Epithelial cell of esophagus (primary cell): Measurements from ENCODE around the gene INPP5A.

Experiments
- DNase-seq: peaks from one replicate; pipeline ENCODE4 v3.0.0; 2010; ENCODE audit warnings: low read depth
- H3K4me3 ChIP-seq: 2 replicates; pipeline ENCODE4 v1.5.1; 2011; ENCODE audit warnings: mild to moderate bottlenecking, low read length, control low read depth
- TF ChIP-seq, protein P1 (sequence below): IDR thresholded peaks from 2 replicates; pipeline ENCODE4 v1.5.1; 2011; ENCODE audit warnings: low read depth, mild to moderate bottlenecking, low read length, control low read depth, inconsistent platforms; ENCODE audit not compliant: insufficient read depth; ENCODE audit errors: missing control alignments

The INPP5A gene

GRCh38 chr10:132638130-132638515, 100.5 kb downstream of the INPP5A start:
- TF ChIP-seq, protein P1, sequence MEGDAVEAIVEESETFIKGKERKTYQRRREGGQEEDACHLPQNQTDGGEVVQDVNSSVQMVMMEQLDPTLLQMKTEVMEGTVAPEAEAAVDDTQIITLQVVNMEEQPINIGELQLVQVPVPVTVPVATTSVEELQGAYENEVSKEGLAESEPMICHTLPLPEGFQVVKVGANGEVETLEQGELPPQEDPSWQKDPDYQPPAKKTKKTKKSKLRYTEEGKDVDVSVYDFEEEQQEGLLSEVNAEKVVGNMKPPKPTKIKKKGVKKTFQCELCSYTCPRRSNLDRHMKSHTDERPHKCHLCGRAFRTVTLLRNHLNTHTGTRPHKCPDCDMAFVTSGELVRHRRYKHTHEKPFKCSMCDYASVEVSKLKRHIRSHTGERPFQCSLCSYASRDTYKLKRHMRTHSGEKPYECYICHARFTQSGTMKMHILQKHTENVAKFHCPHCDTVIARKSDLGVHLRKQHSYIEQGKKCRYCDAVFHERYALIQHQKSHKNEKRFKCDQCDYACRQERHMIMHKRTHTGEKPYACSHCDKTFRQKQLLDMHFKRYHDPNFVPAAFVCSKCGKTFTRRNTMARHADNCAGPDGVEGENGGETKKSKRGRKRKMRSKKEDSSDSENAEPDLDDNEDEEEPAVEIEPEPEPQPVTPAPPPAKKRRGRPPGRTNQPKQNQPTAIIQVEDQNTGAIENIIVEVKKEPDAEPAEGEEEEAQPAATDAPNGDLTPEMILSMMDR, result no peak
- DNase-seq, result no peak

GRCh38 chr10:132639470-132639869, 101.9 kb downstream of the INPP5A start:
- no peak overlapping the region for H3K4me3 ChIP-seq
- DNase-seq, result no peak
- TF ChIP-seq, protein P1, result no peak

More at GRCh38 chr10:132638130-132638515, 100.5 kb downstream of the INPP5A start:
- H3K4me3 ChIP-seq, result no peak overlapping the region

DNA sequence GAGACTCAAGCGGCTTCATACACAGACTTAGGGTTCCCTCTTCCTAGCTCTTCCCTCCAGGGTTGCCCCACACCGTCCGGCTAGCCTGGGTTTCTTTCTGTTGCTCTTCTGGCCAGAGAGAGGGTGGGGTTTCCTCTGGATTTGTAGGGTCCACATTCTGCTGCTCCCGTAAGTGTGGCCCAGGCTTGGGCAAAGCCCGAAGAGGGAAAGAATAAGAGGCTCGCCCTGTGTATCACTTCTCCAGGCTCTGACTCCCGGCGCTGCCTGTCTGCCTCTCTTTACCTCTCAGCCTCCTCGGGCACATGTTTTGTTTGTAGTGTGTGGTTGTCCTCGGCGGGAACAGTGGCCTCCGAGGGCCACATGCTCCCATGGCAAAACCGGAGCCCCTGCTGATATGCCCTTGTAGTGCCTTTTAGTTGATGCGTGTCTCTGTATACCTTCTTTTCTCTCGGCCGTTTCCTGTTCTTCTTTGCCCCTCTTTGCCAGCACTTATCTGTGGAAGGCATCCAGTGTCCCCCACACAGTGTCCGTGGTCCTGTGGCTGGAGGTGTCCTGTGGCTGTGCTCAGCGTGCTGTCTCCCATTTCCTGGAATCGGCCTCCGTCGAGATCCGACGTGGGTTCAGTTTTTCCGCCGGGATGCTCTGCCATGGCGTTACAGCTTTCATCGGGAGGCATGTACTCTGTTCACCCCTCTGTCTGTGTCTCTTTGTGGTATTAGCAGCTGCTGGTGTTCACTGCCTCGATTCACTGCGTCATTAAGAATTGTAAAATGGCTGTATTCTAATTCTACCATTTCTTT, 102.9 kb downstream of the INPP5A start:
- TF ChIP-seq, protein P1, result no peak

DNA sequence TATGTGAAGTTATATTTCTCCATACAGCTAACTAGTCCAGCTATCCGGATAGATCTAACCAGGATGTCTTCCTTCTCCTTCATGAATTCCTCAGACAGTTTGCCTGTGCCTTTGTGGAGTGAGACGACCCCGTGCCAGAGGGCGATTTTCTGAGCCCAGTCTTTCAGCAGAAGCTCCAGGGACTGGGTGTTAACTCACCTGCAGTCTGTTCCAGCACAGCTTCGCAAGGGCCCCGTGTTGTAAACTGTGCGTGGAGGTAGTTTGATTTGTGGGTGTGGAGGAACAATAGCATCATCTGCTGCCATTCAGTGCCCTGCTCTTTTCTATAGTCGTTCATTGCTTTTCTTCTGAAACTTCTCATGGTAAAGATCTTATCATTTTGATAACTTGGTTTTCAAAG, 103.8 kb downstream of the INPP5A start:
- TF ChIP-seq, protein P1, result no peak
- DNase-seq, result no peak
- H3K4me3 ChIP-seq, result no peak overlapping the region

More for the DNA sequence above, 102.9 kb downstream of the INPP5A start:
- DNase-seq, result no peak
- no peak overlapping the region for H3K4me3 ChIP-seq

DNA sequence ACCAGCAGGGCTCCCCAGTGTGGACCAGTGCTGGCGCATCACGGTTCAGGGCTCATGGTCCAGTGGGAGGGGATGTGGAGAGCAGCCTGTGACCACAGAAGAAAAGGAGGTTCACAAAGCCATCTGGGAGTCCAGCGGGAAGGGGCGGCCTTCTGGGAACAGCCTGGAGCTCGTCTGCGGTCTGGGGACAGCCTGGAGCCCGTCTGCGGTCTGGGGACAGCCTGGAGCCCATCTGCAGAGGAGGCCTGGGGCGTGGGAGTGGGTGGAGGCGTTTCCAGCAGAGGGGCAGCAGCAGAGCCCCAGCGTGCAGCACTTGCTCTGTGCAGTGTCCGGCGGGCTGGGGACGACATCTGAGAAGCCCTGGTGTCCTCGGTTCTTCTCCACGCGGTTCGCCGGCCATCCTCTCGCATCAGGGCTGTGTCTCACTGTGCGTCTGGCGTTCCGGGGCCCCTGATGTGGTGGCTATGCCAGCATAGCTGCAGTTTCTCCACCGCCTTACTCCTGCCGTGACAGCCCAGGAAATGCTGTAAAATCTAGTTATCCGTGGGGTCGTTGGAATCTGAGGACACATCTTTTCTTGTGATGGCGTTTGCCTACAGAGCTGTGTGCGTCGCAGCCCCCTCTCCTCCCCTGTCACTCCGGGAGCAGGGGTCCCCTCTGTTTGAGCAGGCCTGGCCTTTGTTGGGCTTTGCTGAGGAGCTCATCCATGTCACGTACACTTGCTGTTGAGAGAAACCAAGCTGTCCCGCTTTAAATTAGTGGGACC, 104.6 kb downstream of the INPP5A start:
- no peak for DNase-seq
- TF ChIP-seq, protein P1, result no peak
- H3K4me3 ChIP-seq, result no peak overlapping the region

- DNase-seq, result no peak
- TF ChIP-seq, protein P1, result no peak
- H3K4me3 ChIP-seq, result no peak overlapping the region
Observed at GRCh38 chr10:132642732-132643008, 105.1 kb downstream of the INPP5A start.
